22Rv1 (cell line): ENCODE data around the gene RASAL1.

Experiments
- CTCF ChIP-seq: fragments of 450-650 bp; IDR thresholded peaks from 2 replicates; pipeline ENCODE4 v1.5.1; 2017; ENCODE audit warnings: mild to moderate bottlenecking
- ZFX ChIP-seq: fragments of 450-650 bp; IDR thresholded peaks from 2 replicates; pipeline ENCODE4 v1.6.1; 2017; ENCODE audit warnings: antibody characterized with exemption, borderline replicate concordance

GRCh38 chr12:113061061-113061694, 74.4 kb downstream of the RASAL1 start:
- TF ChIP-seq CTCF (no peak), ZFX (no peak)
